K562 (cell line): Measurements from ENCODE around the gene HCAR2. TPM values are rescaled to one million over a fixed set of nuclear protein-coding genes. Genes with fewer than 3 reads are reported as not detected.
A peak's percentile ranks its signal among the peaks of the same experiment; 100 is the strongest.

Source experiments
- ATAC-seq: fragments of 200-7000 bp; cut with Tn5 transposase; 3 replicates; pipeline ENCODE4 v1.9.1; 2020; ENCODE audit warnings: moderate library complexity
- BruUV-seq: library from RNA; stranded (reverse); fragments of 400-500 nt; replicated peaks from 2 replicates; lab custom pipeline; 2021; lab: Mats Ljungman, UMichigan
- CTCF ChIA-PET: fragments of 300-600 bp; formaldehyde crosslinking; extraction: SDS; loops from one replicate; lab custom pipeline; 2021; ENCODE audit warnings: low intra/inter-chr PET ratio; lab: Yijun Ruan, JAX
- POLR2A ChIA-PET: fragments of 300-600, 350-650 bp; sonication (Branson Sonifier 250); formaldehyde crosslinking; extraction: SDS; loops from one replicate; lab custom pipeline; 2021; ENCODE audit warnings: antibody characterized with exemption, inconsistent platforms; lab: Yijun Ruan, JAX
- DNase-seq, 4 experiments: peaks; one replicate each; pipeline versions ENCODE4 v3.0.0 to v3.0.0-alpha.2; 2011 to 2018; ENCODE audit warnings: low spot score in 3 of 4, mixed read lengths in 3 of 4; ENCODE audit errors: extremely low read depth in 1 of 4
- FAIRE-seq: peaks from 2 replicates; lab custom pipeline; 2011; peaks lifted over from hg19 to GRCh38; lab: Jason Lieb, UNC
- H2AFZ ChIP-seq: 2 replicates; pipeline ENCODE4 v1.6.0; 2011; ENCODE audit warnings: low read depth, low read length, control low read depth, inconsistent platforms
- H3K27ac ChIP-seq: fragments of 200-600 bp; 3 replicates; pipeline ENCODE4 v1.8.0; 2011; ENCODE audit warnings: low read depth, mild to moderate bottlenecking, control low read depth, inconsistent platforms, low read length, moderate library complexity, mixed read lengths; ENCODE audit errors: extremely low read depth
- H3K27me3 ChIP-seq, 2 experiments: fragments of 300-600 bp in 1 of 2; 2 replicates in 1 of 2; 3 replicates in 1 of 2; pipeline versions ENCODE4 v1.6.0 to v1.8.0; 2011; ENCODE audit warnings: inconsistent platforms in 2 of 2, low read length in 2 of 2, mild to moderate bottlenecking in 1 of 2, mixed read lengths in 1 of 2, moderate library complexity in 1 of 2; ENCODE audit not compliant: control insufficient read depth in 2 of 2, insufficient read depth in 2 of 2
- H3K36me3 ChIP-seq: fragments of 300-600 bp; 3 replicates; pipeline ENCODE4 v1.8.0; 2011; ENCODE audit warnings: mild to moderate bottlenecking, low read length, inconsistent platforms; ENCODE audit not compliant: control insufficient read depth, insufficient read depth
- H3K4me1 ChIP-seq, 2 experiments: fragments of 200-600 bp in 1 of 2; replicated peaks in 1 of 2; 2 replicates in 1 of 2; 3 replicates in 1 of 2; pipeline versions ENCODE4 v1.5.1 to v1.8.0; 2011; ENCODE audit warnings: inconsistent platforms in 2 of 2, low read length in 2 of 2, mild to moderate bottlenecking in 1 of 2, mixed read lengths in 1 of 2, moderate library complexity in 1 of 2; ENCODE audit not compliant: control insufficient read depth in 2 of 2, insufficient read depth in 2 of 2
- H3K4me2 ChIP-seq: 2 replicates; pipeline ENCODE4 v1.6.1; 2011; ENCODE audit warnings: low read length, control low read depth, inconsistent platforms, mixed read lengths; ENCODE audit not compliant: insufficient read depth
- H3K4me3 ChIP-seq: fragments of 200-600 bp; sonication (generic), shearing (Covaris generic); 2 replicates; pipeline ENCODE4 v1.5.1; 2016; ENCODE audit warnings: control low read depth, inconsistent platforms
- H3K79me2 ChIP-seq: fragments of 200-600 bp; 3 replicates; pipeline ENCODE4 v1.8.0; 2011; ENCODE audit warnings: low read length, inconsistent platforms; ENCODE audit not compliant: control insufficient read depth, insufficient read depth
- H3K9ac ChIP-seq, 2 experiments: 2 replicates each; pipeline versions ENCODE4 v1.6.0 to v1.6.1; 2011; ENCODE audit warnings: low read depth in 2 of 2, low read length in 2 of 2, control low read depth in 1 of 2, inconsistent platforms in 1 of 2, mild to moderate bottlenecking in 1 of 2, mixed read lengths in 1 of 2; ENCODE audit not compliant: insufficient read depth in 1 of 2
- H3K9me1 ChIP-seq: one replicate; pipeline ENCODE4 v1.6.0; 2011; ENCODE audit warnings: inconsistent platforms, mild to moderate bottlenecking, low read length, moderate library complexity; ENCODE audit not compliant: control insufficient read depth, insufficient read depth
- H3K9me3 ChIP-seq: replicated peaks from 2 replicates; pipeline ENCODE4 v1.5.1; 2011; ENCODE audit warnings: low read depth, low read length, inconsistent platforms; ENCODE audit not compliant: control insufficient read depth, insufficient read depth
- H4K20me1 ChIP-seq: replicated peaks from 2 replicates; pipeline ENCODE4 v1.6.1; 2011; ENCODE audit warnings: low read length, inconsistent platforms, mixed read lengths; ENCODE audit not compliant: control insufficient read depth, insufficient read depth
- ADNP ChIP-seq: fragments of 200-800 bp; sonication (Bioruptor generic); IDR thresholded peaks from 2 replicates; pipeline ENCODE4 v1.6.1; 2016; ENCODE audit warnings: missing genetic modification characterization, missing compliant biosample characterization
- CBX5 ChIP-seq: IDR thresholded peaks from 2 replicates; pipeline ENCODE4 v1.6.1; 2014; ENCODE audit warnings: low read depth, borderline replicate concordance
- DIDO1 ChIP-seq: fragments of 450-650 bp; IDR thresholded peaks from 2 replicates; pipeline ENCODE4 v1.6.1; 2016; ENCODE audit warnings: low read depth, missing biosample characterization, missing genetic modification characterization
- MAZ ChIP-seq, 2 experiments: fragments of 450-650 bp in 1 of 2; sonication (generic) in 1 of 2; formaldehyde crosslinking; IDR thresholded peaks in 1 of 2; conservative IDR thresholded peaks in 1 of 2; 2 replicates each; pipeline versions ENCODE4 v1.4.0 to v1.5.0; 2020; ENCODE audit warnings: mild to moderate bottlenecking in 1 of 2, missing genetic modification reagents in 1 of 2
- MTA2 ChIP-seq: fragments of 450-650 bp; IDR thresholded peaks from 2 replicates; pipeline ENCODE4 v1.6.1; 2016; ENCODE audit warnings: low read depth
- PHB2 ChIP-seq: fragments of 450-650 bp; IDR thresholded peaks from 2 replicates; pipeline ENCODE4 v1.6.1; 2017; ENCODE audit warnings: low read depth
- PHF20 ChIP-seq: fragments of 450-650 bp; IDR thresholded peaks from 2 replicates; pipeline ENCODE4 v1.6.1; 2018; ENCODE audit not compliant: partially characterized antibody
- TCF7L2 ChIP-seq: fragments of 150-350 bp; IDR thresholded peaks from 2 replicates; pipeline ENCODE4 v1.6.1; 2016; ENCODE audit warnings: low read depth, mild to moderate bottlenecking, low read length, moderate library complexity
- ZFX ChIP-seq: sonication (generic); formaldehyde crosslinking; IDR thresholded peaks from 2 replicates; pipeline ENCODE4 v1.8.0; 2022; ENCODE audit warnings: mild to moderate bottlenecking, missing genetic modification reagents, moderate library complexity
- ZNF121 ChIP-seq: sonication (generic); formaldehyde crosslinking; conservative IDR thresholded peaks from 2 replicates; pipeline ENCODE4 v1.8.0; 2022; ENCODE audit warnings: missing genetic modification reagents
- ZNF146 ChIP-seq: IDR thresholded peaks from one replicate; pipeline ENCODE4 v1.6.1; 2018; ENCODE audit warnings: missing compliant biosample characterization; ENCODE audit not compliant: unreplicated experiment
- ZNF282 ChIP-seq: sonication (generic); formaldehyde crosslinking; IDR thresholded peaks from 2 replicates; pipeline ENCODE4 v1.8.1; 2023; ENCODE audit warnings: missing genetic modification reagents
- ZNF512 ChIP-seq: IDR thresholded peaks from 2 replicates; pipeline ENCODE4 v1.6.1; 2016; ENCODE audit warnings: missing genetic modification characterization, missing compliant biosample characterization
- WGBS: fragments of 100-300 bp; shearing (Covaris generic); methylation state at CpG from one replicate; pipeline ENCODE4 v1.1.6; 2016; ENCODE audit warnings: low coverage, mixed read lengths; ENCODE audit not compliant: insufficient coverage; ENCODE audit errors: missing lambda C conversion rate; 5-methylcytosine and 5-hydroxymethylcytosine counted together
- in situ Hi-C: fragments of 300-500 bp; cut with MboI; formaldehyde crosslinking; loops from 4 replicates; pipeline ENCODE4 v1.15.0; 2018; ENCODE audit warnings: inconsistent platforms, mixed read lengths
- intact Hi-C: fragments of 100-400 bp; cut with micrococcal nuclease; formaldehyde crosslinking; loops from 2 replicates; pipeline ENCODE4 v1.14.2; 2022
- polyA plus RNA-seq, 8 experiments: library from polyadenylated mRNA; depleted of rRNA in 4 of 8; stranded (reverse) in 5 of 8; unstranded in 3 of 8; fragments of >200 nt; fragmentation: Nextera tagmentation in 2 of 8; fragmentation: Illumina TruSeq in 1 of 8; extraction: Ambion mirVana in 2 of 8; extraction: Trizol in 1 of 8; gene quantifications; 2 replicates each; pipeline versions ENCODE4 v1.2.1 to v1.2.3, GENCODE V29; 2011 to 2014; ENCODE audit warnings: inconsistent platforms in 1 of 8, missing spikeins in 1 of 8
- total RNA-seq, 7 experiments: library from RNA; depleted of rRNA in 6 of 7; stranded (reverse); fragments of >200 nt in 6 of 7; fragmentation: Illumina TruSeq in 2 of 7; extraction: Trizol in 2 of 7; gene quantifications; 2 replicates each; pipeline versions ENCODE4 v1.2.1 to v1.2.3, GENCODE V29; 2011 to 2021; ENCODE audit warnings: low replicate concordance in 1 of 7

The HCAR2 gene
- total and polyA plus RNA-seq, 9 of the 15 experiments (the other 6 are each of a cell fraction or from before 2014, with no cell fraction given) = not detected

GRCh38 chr12:122665759-122666158 lies 37.4 kb downstream of the HCAR2 start:
- TF ChIP-seq DIDO1 (tag) (no peak), ADNP (tag) (no peak), ZNF146 (CRISPR knock-in tag) (peak; percentile 95), MAZ (CRISPR knock-in tag; conservative IDR thresholded peaks at IDR 0.05 in 1 of 2, IDR thresholded peaks at IDR 0.05 in 1 of 2) (no peak), ZFX (no peak), ZNF121 (CRISPR knock-in tag) (peak; percentile 12; the same call in 1 of the 2 replicates)
- Histone ChIP-seq H3K27ac (no peak overlapping the region), H3K36me3 (no peaks in the 10 kb centered on the region), H2AFZ (no peak overlapping the region), H3K27me3 (peaks cover 0 to 7% of the 10 kb centered on the region in 2 experiments; a peak in 1 of 5 replicates), H3K4me1 (no peaks in the 10 kb centered on the region; a peak in 1 of 5 replicates), H3K9me1 (no peaks in the 10 kb centered on the region), H3K4me3 (no peak overlapping the region), H3K9me3 (no peaks in the 10 kb centered on the region), H3K79me2 (no peaks in the 10 kb centered on the region), H4K20me1 (no peaks in the 10 kb centered on the region), H3K4me2 (no peak overlapping the region), H3K9ac (no peak overlapping the region)
- FAIRE-seq (no peak), ATAC-seq (no peak), DNase-seq (no peak)
- WGBS = 36% methylated on average over 4 of the region's 5 CpGs
- ChIA-PET CTCF (no interaction called here), POLR2A (interaction anchor here (0.6 to 0.7 kb wide), 4 partner anchors 8 to 716 kb away, joined by 3 read pairs; no protein-coding TSS in a partner anchor)
- intact Hi-C loops (no loop called here), in situ Hi-C loops (no loop called here)
- BruUV-seq = no TSS peak

- Histone ChIP-seq H3K9me3 (no peaks in the 10 kb centered on the region), H2AFZ (peak overlapping the region; percentile 33; the same call in 1 of the 2 replicates), H3K4me3 (no peak overlapping the region), H3K27ac (no peak overlapping the region), H3K9ac (no peak overlapping the region), H3K79me2 (no peaks in the 10 kb centered on the region), H3K4me1 (no peaks in the 10 kb centered on the region; a peak in 1 of 5 replicates), H4K20me1 (no peaks in the 10 kb centered on the region), H3K4me2 (no peak overlapping the region), H3K9me1 (no peaks in the 10 kb centered on the region), H3K27me3 (peaks cover 0 to 8% of the 10 kb centered on the region in 2 experiments; a peak in 1 of 5 replicates), H3K36me3 (no peaks in the 10 kb centered on the region)
- no peak for ATAC-seq
- ChIA-PET POLR2A (interaction anchor here (0.6 kb wide), 2 partner anchors 8 to 716 kb away, joined by 3 read pairs; no protein-coding TSS in a partner anchor), CTCF (no interaction called here)
- no peak for DNase-seq
- in situ Hi-C loops (no loop called here), intact Hi-C loops (no loop called here)
- FAIRE-seq = no peak
- TF ChIP-seq CBX5 = no peak
- TF ChIP-seq ZNF282 (CRISPR knock-in tag) = no peak
- TF ChIP-seq PHB2 = 0 out of 2 replicates have a peak, but pooled peaks have one; percentile 40
- TF ChIP-seq TCF7L2 = no peak
- TF ChIP-seq PHF20 = no peak
- TF ChIP-seq MTA2 = no peak
- peak; percentile 90 for TF ChIP-seq ZNF512 (tag)
- 9% methylated on average over 6 of the region's 8 CpGs for WGBS
- BruUV-seq = no TSS peak
These were observed 37.8 kb downstream of the HCAR2 start for GRCh38 chr12:122665349-122665748.
